Stomach smooth muscle (tissue), 2 donors: ENCODE measurements around the gene HOXD9.

Source experiments
- H3K27ac ChIP-seq: one replicate; pipeline ENCODE4 v1.7.0; 2013; ENCODE audit warnings: mild to moderate bottlenecking, low read length, inconsistent platforms
- H3K27me3 ChIP-seq, 2 donors: one replicate each; pipeline ENCODE4 v1.7.0; 2013; ENCODE audit warnings: low read length in 2 of 2; ENCODE audit not compliant: insufficient read depth in 2 of 2, control insufficient read depth in 1 of 2
- H3K36me3 ChIP-seq, 2 donors: one replicate each; pipeline ENCODE4 v1.7.0; 2013; ENCODE audit warnings: low read length in 2 of 2; ENCODE audit not compliant: control insufficient read depth in 2 of 2, insufficient read depth in 2 of 2
- H3K4me1 ChIP-seq: one replicate; pipeline ENCODE4 v1.7.0; 2013; ENCODE audit warnings: low read length; ENCODE audit not compliant: control insufficient read depth, insufficient read depth
- H3K4me3 ChIP-seq, 2 donors: one replicate each; pipeline ENCODE4 v1.7.0; 2013; ENCODE audit warnings: low read length in 2 of 2
- H3K9ac ChIP-seq, 2 donors: one replicate each; pipeline ENCODE4 v1.7.0; 2013; ENCODE audit warnings: low read length in 2 of 2, mild to moderate bottlenecking in 1 of 2
- H3K9me3 ChIP-seq, 2 donors: one replicate each; pipeline ENCODE4 v1.7.0; 2013; ENCODE audit warnings: low read length in 2 of 2; ENCODE audit not compliant: control insufficient read depth in 2 of 2
- donor health status: healthy.
- donor health status: Pancreatic carcinoma.

Gene HOXD9

GRCh38 chr2:176106581-176107539, 15.7 kb upstream of the HOXD9 start, which contains the start of gene HOXD11:
Gene HOXD11, plus strand, starts transcription at chr2:176107280. Its CDS starts 76 bp downstream, at chr2:176107356.
- H3K27ac ChIP-seq, result no peak within 1 kb of the TSS
- H3K9me3 ChIP-seq, result no peaks in the 10 kb centered on the region
- peak within 1 kb of the TSS; percentile 16 to 49 for H3K4me3 ChIP-seq
- H3K9ac ChIP-seq, result no peak within 1 kb of the TSS
- H3K4me1 ChIP-seq, result peaks cover 29% of the 10 kb centered on the region
- peaks cover 79 to 91% of the 10 kb centered on the region in 2 donors for H3K27me3 ChIP-seq
- no peaks in the 10 kb centered on the region for H3K36me3 ChIP-seq

DNA sequence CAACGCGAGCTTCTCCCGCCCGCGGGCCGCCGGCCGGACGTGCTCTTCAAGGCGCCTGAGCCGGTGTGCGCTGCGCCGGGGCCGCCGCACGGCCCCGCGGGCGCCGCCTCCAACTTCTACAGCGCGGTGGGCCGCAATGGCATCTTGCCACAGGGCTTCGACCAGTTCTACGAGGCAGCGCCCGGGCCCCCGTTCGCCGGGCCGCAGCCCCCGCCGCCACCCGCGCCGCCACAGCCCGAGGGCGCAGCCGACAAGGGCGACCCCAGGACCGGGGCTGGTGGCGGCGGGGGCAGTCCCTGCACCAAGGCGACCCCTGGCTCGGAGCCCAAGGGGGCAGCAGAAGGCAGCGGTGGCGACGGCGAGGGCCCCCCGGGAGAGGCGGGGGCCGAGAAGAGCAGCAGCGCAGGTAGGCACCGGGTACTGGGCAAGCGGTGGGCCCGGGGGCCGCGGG, 14.8 kb upstream of the HOXD9 start:
- H3K27me3 ChIP-seq, result peaks cover 81 to 91% of the 10 kb centered on the region in 2 donors
- H3K4me3 ChIP-seq, result no peak overlapping the region
- no peak overlapping the region for H3K9ac ChIP-seq
- H3K9me3 ChIP-seq, result peaks cover 0 to 4% of the 10 kb centered on the region in 2 donors
- no peaks in the 10 kb centered on the region for H3K36me3 ChIP-seq
- H3K4me1 ChIP-seq, result peaks cover 31% of the 10 kb centered on the region
- H3K27ac ChIP-seq, result no peak overlapping the region

DNA sequence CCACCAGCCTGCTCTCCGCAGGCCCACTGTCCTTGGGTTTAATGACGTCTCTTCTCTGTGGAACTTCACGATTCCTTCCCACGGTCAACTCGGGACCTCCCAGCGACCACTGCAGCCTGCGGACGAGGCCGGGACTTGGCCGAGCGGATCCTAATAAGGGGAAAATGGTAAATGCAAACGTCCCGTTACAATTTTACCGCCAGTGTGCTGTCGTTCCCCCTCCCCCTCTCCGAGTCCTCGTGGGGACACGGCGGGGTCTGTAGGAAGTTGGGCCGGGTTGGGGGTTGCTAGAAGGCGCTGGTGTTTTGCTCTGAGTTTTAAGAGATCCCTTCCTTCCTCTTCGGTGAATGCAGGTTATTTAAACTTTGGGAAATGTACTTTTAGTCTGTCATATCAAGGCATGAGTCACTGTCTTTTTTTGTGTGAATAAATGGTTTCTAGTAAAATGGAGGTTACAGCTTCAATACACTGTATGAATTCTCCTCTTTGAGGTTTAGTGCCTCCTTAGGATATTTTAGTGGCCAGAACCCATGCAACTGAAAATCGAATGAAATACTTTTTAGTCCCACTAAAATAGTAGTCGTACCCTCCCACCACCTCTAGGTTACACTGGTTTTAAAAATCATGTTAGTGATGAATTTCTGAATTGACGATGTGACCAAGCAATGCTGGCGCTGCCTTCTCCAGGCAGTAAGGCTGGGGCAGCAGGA, 13.2 kb upstream of the HOXD9 start:
- H3K27ac ChIP-seq, result no peak overlapping the region
- no peak overlapping the region for H3K4me3 ChIP-seq
- H3K4me1 ChIP-seq, result peaks cover 27% of the 10 kb centered on the region
- H3K36me3 ChIP-seq, result no peaks in the 10 kb centered on the region
- peaks cover 0 to 4% of the 10 kb centered on the region in 2 donors for H3K9me3 ChIP-seq
- H3K27me3 ChIP-seq, result peaks cover 81 to 91% of the 10 kb centered on the region in 2 donors
- no peak overlapping the region for H3K9ac ChIP-seq

GRCh38 chr2:176109946-176110345, 12.6 kb upstream of the HOXD9 start:
- H3K4me1 ChIP-seq, result peaks cover 21% of the 10 kb centered on the region
- peaks cover 0 to 4% of the 10 kb centered on the region in 2 donors for H3K9me3 ChIP-seq
- H3K9ac ChIP-seq, result no peak overlapping the region
- no peak overlapping the region for H3K4me3 ChIP-seq
- H3K27me3 ChIP-seq, result peaks cover 81 to 91% of the 10 kb centered on the region in 2 donors
- no peaks in the 10 kb centered on the region for H3K36me3 ChIP-seq
- H3K27ac ChIP-seq, result no peak overlapping the region

DNA sequence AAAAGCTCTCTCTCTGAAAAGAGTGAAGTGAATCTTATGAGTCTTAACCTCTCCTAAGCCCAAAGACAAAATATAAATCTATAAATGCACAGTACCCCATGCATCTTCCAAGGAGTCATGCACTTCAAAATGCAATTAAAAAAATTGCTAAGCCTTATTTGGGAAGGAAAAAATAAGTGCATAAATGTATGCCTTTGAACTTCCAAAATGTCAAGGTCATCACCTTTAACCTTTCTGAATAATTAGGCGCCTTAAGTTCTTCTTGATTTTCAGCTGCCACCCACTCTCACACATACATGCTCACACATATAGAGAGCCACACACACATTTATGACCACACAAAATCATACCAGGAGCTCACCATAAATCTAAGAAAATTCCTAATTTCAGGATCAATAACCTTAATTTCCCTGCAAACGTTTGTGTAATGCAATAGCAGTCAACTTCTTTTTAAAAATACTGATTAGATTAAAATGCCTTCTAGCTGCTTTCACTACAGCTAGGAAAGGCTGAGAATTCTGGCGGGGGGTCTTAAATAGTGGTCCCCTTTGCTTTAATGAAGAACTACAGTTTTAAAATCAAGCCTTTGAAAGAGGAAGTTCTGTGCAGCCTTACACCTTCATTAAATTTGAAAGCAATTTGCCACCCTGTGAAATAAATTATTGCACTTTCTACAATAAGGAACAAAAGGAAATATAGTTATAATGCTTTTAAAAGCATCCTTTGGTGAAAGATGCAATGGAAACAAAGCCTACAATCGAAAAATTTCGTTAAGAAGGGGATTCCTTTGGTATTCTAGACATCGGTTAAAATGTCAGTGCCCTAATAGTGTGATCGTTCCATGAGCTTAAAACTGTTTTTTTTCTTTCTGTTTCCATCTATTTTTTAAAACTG, 11.9 kb upstream of the HOXD9 start:
- H3K27me3 ChIP-seq, result peaks cover 77 to 91% of the 10 kb centered on the region in 2 donors
- H3K4me3 ChIP-seq, result no peak overlapping the region
- no peaks in the 10 kb centered on the region for H3K36me3 ChIP-seq
- H3K4me1 ChIP-seq, result peaks cover 20% of the 10 kb centered on the region
- peaks cover 0 to 4% of the 10 kb centered on the region in 2 donors for H3K9me3 ChIP-seq
- H3K9ac ChIP-seq, result no peak overlapping the region
- H3K27ac ChIP-seq, result no peak overlapping the region

DNA sequence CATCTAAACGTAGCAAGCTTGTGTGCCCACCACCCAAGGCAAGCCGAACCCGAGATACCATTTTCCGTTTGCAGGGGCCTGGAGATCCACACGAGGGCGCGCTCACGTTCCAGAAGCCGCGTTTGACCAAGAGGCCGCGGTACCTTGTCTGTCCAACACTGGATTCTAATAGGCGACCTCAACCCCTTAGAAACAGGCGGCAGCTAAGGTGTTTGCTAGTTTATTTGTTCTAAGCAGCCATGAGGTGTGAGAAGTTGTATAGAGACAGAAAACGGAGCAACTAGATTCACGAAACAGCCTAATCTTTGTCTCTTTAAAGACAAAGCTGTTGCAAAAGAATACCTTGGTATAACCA, 11.2 kb upstream of the HOXD9 start:
- Histone ChIP-seq H3K27me3 (peaks cover 77 to 91% of the 10 kb centered on the region in 2 donors), H3K27ac (no peak overlapping the region), H3K4me3 (no peak overlapping the region), H3K9ac (no peak overlapping the region), H3K9me3 (peaks cover 0 to 4% of the 10 kb centered on the region in 2 donors), H3K4me1 (peaks cover 20% of the 10 kb centered on the region), H3K36me3 (no peaks in the 10 kb centered on the region)

DNA sequence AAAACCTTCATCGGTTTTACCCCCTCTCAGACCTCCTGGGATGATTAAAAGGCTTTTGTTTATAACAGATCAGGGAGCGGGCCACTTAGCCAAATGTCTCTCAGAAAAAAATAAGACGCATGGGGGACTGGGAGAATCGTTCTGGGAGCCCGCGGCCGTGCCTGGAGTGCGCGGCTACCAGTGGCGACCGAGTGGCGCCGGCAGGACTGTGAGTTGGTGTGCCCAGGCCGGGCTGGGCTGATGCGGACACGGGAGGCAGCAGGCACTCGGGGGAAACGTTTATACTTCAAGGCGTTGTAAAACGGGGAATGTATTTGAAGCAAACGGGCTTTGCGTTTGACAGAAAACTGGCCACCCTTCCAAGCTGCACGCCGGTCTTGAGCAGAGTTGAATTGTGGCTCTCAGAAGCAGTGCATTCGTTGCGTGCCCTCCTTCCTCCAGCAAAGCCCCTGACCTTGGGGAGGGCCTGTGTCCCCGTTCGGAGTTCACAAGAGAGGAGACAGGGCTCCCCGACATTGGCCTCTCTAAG, 10.6 kb upstream of the HOXD9 start:
- Histone ChIP-seq H3K36me3 (no peaks in the 10 kb centered on the region), H3K4me3 (no peak overlapping the region), H3K9me3 (peaks cover 0 to 4% of the 10 kb centered on the region in 2 donors), H3K27me3 (peaks cover 80 to 91% of the 10 kb centered on the region in 2 donors), H3K4me1 (peaks cover 14% of the 10 kb centered on the region), H3K9ac (no peak overlapping the region), H3K27ac (no peak overlapping the region)

DNA sequence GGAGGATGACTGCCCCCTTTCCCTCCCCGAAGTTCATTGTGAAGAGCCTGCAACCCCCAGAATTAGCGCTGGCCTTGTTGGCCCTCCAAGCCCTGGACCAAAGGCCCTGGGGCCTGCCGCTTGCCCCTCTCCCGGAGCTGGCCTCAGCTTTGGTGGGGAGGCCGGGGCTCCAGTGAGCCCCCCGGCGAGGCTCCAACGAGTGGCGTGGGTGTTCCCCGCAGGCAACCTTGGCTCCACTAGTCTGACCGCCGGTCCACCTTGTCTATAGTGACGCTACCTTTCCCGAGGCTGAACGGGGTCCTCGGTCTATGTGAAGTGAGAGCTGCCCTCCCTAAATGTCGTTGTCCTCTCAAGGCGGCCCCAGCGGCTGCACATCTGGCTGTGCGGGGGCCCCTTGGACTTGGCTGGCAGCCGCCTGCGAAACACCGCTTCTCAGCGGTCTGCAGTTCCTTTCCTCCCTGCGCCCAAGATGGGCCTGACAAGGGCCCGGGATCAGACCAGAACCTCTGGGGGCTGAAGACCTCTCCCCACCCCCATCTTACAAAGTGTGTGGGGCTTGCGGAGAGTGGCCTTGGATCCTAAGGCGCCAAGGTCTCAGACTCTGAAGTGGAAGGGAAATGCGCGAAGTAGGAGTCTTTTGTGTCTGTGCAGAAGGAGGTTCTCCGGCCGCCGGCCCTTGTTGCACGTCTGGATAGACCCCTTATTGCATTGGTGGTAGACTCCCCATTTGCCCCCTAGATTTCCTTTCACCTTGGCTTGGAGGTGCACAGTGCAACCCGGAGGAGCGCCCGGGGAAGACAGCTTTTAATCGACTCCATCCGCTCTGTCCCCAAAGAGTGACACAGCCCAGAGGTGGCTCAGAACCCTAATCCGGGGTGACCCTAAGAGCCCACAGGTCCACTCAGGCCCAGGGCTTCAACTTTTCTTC, 9.9 kb upstream of the HOXD9 start:
- Histone ChIP-seq H3K9ac (no peak overlapping the region), H3K27me3 (peaks cover 83 to 93% of the 10 kb centered on the region in 2 donors), H3K36me3 (no peaks in the 10 kb centered on the region), H3K4me3 (no peak overlapping the region), H3K4me1 (peaks cover 9% of the 10 kb centered on the region), H3K9me3 (peaks cover 0 to 4% of the 10 kb centered on the region in 2 donors), H3K27ac (no peak overlapping the region)

DNA sequence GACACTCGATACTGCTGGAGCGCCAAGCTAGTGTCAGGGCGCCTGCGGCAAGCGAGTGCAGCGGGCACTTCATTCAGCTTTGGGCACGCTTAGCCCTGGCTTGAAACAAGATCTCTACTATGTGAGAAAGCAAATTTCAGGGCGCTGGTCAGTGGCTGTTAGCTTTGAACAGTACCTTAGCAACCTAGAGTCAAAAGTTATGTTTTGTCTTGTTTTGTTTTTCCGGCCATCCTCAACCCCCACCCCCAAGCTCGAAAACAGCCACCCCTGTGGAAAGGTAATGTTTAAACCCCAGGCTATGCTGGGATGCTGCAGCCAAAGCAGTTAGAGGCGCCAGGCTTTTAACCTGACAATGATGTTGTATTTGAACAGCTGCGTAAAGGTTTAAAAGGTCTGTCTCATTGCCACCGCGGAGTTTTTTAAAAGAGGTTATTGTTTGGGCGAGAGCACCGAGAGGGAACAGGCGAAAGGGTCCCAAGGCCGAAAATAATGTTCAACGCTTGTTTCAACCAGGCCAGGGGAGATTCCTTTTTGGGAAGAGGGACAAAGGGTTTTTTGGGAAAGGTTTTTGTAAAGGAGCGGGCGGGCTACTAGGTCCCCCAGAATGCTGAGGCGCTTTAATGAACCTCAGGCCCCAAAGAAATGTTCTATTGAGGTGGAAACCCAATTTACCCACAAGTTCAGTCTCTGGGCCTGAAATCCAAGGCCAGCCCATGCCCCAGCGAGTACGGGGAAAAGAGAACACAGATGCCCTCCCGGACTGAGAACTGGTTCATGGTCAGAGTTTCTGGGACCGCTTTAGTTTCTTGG, 8.2 kb upstream of the HOXD9 start:
- peaks cover 3% of the 10 kb centered on the region for H3K4me1 ChIP-seq
- no peak overlapping the region for H3K27ac ChIP-seq
- H3K9me3 ChIP-seq, result peaks cover 0 to 4% of the 10 kb centered on the region in 2 donors
- no peaks in the 10 kb centered on the region for H3K36me3 ChIP-seq
- no peak overlapping the region for H3K4me3 ChIP-seq
- H3K9ac ChIP-seq, result no peak overlapping the region
- H3K27me3 ChIP-seq, result peaks cover 87 to 97% of the 10 kb centered on the region in 2 donors
